ENCODE data around the gene CUTC. TPM values are rescaled to one million over a fixed set of nuclear protein-coding genes. Genes with fewer than 3 reads are reported as not detected.

The CUTC gene
- total RNA-seq, 1 donor from 2014 or later = 16.4 TPM

- H3K9me3 ChIP-seq = no peaks in the 10 kb centered on the region
- intact Hi-C loops (cut with DNase I) = no loop called here
- no peaks in the 10 kb centered on the region for H3K27me3 ChIP-seq (ENCODE audit: low read depth)
- no peak for DNase-seq
- no peak overlapping the region for H3K27ac ChIP-seq
- peaks cover 4% of the 10 kb centered on the region for H3K4me1 ChIP-seq
- TF ChIP-seq CTCF (IDR thresholded peaks at IDR 0.05) = no peak
- H3K36me3 ChIP-seq = no peaks in the 10 kb centered on the region
- H3K4me3 ChIP-seq = no peak overlapping the region
- ATAC-seq = no peak
Measured at GRCh38 chr10:99784016-99784726, 52.1 kb downstream of the CUTC start.

- H3K27ac ChIP-seq = no peak overlapping the region
- TF ChIP-seq CTCF (IDR thresholded peaks at IDR 0.05) = no peak
- H3K4me3 ChIP-seq = no peak overlapping the region
- intact Hi-C loops (cut with DNase I) = no loop called here
- no peak for ATAC-seq
- no peak for DNase-seq
- no peaks in the 10 kb centered on the region for H3K27me3 ChIP-seq (ENCODE audit: low read depth)
- H3K9me3 ChIP-seq = no peaks in the 10 kb centered on the region
- H3K36me3 ChIP-seq = no peaks in the 10 kb centered on the region
- H3K4me1 ChIP-seq = no peaks in the 10 kb centered on the region
Measured at GRCh38 chr10:99784727-99785441, 52.9 kb downstream of the CUTC start.

- no peak for ATAC-seq
- no peak overlapping the region for H3K27ac ChIP-seq
Measured at GRCh38 chr10:99785646-99786045, 53.6 kb downstream of the CUTC start.

GRCh38 chr10:99787311-99787710 is 55.3 kb downstream of the CUTC start:
- intact Hi-C loops (cut with DNase I) = no loop called here
- DNase-seq = no peak
- no peak for ATAC-seq

More at GRCh38 chr10:99785646-99786045, 53.6 kb downstream of the CUTC start:
- Histone ChIP-seq H3K9me3 (no peaks in the 10 kb centered on the region), H3K27me3 (ENCODE audit: low read depth) (no peaks in the 10 kb centered on the region), H3K4me1 (no peaks in the 10 kb centered on the region), H3K4me3 (no peak overlapping the region), H3K36me3 (no peaks in the 10 kb centered on the region)
- TF ChIP-seq CTCF (IDR thresholded peaks at IDR 0.05) = no peak
- DNase-seq = no peak
- intact Hi-C loops (cut with DNase I) = no loop called here

More at GRCh38 chr10:99787311-99787710, 55.3 kb downstream of the CUTC start:
- Histone ChIP-seq H3K36me3 (no peaks in the 10 kb centered on the region), H3K27me3 (ENCODE audit: low read depth) (no peaks in the 10 kb centered on the region), H3K9me3 (no peaks in the 10 kb centered on the region), H3K4me1 (no peaks in the 10 kb centered on the region), H3K27ac (no peak overlapping the region), H3K4me3 (no peak overlapping the region)
- no peak for TF ChIP-seq CTCF (IDR thresholded peaks at IDR 0.05)

Measured in lower lobe of right lung (tissue), 2 donors.